Sigmoid colon (tissue), 4 donors: ENCODE results near the gene CD4.

ENCODE experiments used
- EP300 ChIP-seq, 4 donors: sonication (generic); formaldehyde crosslinking; IDR thresholded peaks; one replicate each; pipeline ENCODE4 v1.6.1; 2017; ENCODE audit warnings: antibody characterized with exemption in 4 of 4
- POLR2A ChIP-seq, 2 donors: fragments of 450-650 bp; IDR thresholded peaks; one replicate each; pipeline ENCODE4 v1.6.1; 2016; ENCODE audit warnings: antibody characterized with exemption in 2 of 2, mild to moderate bottlenecking in 2 of 2, moderate library complexity in 2 of 2
- POLR2AphosphoS5 ChIP-seq, 4 donors: sonication (generic); formaldehyde crosslinking; IDR thresholded peaks; one replicate each; pipeline ENCODE4 v1.6.1; 2017; ENCODE audit warnings: antibody characterized with exemption in 4 of 4
- TF ChIP-seq, protein P1 (sequence below), 4 experiments: fragments of 450-650 bp in 3 of 4; fragments of 200-600 bp in 1 of 4; IDR thresholded peaks; one replicate each; pipeline ENCODE4 v1.5.1; 2016 to 2019; ENCODE audit warnings: antibody characterized with exemption in 4 of 4, mild to moderate bottlenecking in 3 of 4, moderate library complexity in 2 of 4

DNA sequence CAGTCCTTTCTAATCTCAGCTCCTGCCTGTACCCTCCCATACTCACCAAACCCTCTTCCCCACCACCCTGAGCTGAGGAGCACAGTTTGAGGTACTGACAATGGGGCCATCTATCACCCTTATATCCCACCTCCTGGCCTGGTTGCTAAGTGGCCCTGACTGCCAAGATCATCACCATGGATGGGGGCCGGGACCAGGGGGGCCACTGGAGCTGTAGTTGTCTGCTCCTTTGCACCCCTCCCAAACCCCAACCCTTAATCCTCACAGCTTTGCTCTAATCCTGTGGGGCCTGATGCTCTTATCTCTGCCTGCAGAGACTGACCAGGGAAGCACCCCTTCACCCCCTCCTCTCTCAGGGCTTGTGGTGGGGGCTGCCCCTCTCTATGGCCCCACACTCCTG lies 51.0 kb downstream of the CD4 start:
- TF ChIP-seq, protein P1, sequence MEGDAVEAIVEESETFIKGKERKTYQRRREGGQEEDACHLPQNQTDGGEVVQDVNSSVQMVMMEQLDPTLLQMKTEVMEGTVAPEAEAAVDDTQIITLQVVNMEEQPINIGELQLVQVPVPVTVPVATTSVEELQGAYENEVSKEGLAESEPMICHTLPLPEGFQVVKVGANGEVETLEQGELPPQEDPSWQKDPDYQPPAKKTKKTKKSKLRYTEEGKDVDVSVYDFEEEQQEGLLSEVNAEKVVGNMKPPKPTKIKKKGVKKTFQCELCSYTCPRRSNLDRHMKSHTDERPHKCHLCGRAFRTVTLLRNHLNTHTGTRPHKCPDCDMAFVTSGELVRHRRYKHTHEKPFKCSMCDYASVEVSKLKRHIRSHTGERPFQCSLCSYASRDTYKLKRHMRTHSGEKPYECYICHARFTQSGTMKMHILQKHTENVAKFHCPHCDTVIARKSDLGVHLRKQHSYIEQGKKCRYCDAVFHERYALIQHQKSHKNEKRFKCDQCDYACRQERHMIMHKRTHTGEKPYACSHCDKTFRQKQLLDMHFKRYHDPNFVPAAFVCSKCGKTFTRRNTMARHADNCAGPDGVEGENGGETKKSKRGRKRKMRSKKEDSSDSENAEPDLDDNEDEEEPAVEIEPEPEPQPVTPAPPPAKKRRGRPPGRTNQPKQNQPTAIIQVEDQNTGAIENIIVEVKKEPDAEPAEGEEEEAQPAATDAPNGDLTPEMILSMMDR (IDR thresholded peaks at IDR 0.05), result no peak
- TF ChIP-seq POLR2AphosphoS5 (IDR thresholded peaks at IDR 0.05) (no peak), EP300 (IDR thresholded peaks at IDR 0.05) (no peak), POLR2A (IDR thresholded peaks at IDR 0.05) (no peak)
